HCT116 (cell line): ENCODE measurements around the gene NACC2. TPM values are rescaled to one million over a fixed set of nuclear protein-coding genes. Genes with fewer than 3 reads are reported as not detected.

ENCODE experiments used
- ATAC-seq: fragments of 200-7000 bp; cut with Tn5 transposase; 2 replicates; pipeline ENCODE4 v1.9.1; 2020; ENCODE audit warnings: mild to moderate bottlenecking, moderate library complexity
- BruUV-seq: library from RNA; stranded (reverse); fragments of 400-500 nt; replicated peaks from 2 replicates; lab custom pipeline; 2021; lab: Mats Ljungman, UMichigan
- CTCF ChIA-PET: fragments of 300-600 bp; sonication (Branson Sonifier 250); formaldehyde crosslinking; loops from one replicate; lab custom pipeline; 2021; ENCODE audit warnings: antibody characterized with exemption; lab: Charles Lee
- POLR2A ChIA-PET: fragments of 300-600, 350-600 bp; sonication (Branson Sonifier 250); formaldehyde crosslinking; loops from one replicate; lab custom pipeline; 2021; ENCODE audit warnings: antibody characterized with exemption; lab: Charles Lee
- RAD21 ChIA-PET, 2 experiments: fragments of 300-600 bp; sonication (Branson Sonifier 250); formaldehyde crosslinking; loops; one replicate each; lab custom pipeline; 2023; ENCODE audit warnings: low total read pairs in 2 of 2; ENCODE audit not compliant: uncharacterized antibody in 2 of 2, unreplicated experiment in 2 of 2, low non-redundant PET in 1 of 2; lab: Charles Lee
- DNase-seq: peaks from one replicate; pipeline ENCODE4 v3.0.0-alpha.2; 2010; ENCODE audit warnings: low read depth, low spot score
- H2AFZ ChIP-seq: fragments of 200-600 bp; shearing (Covaris generic), sonication (generic); 2 replicates; pipeline ENCODE4 v1.6.1; 2017; ENCODE audit warnings: low read depth, mixed run types, mixed read lengths, antibody characterized with exemption, low read length; ENCODE audit not compliant: poor library complexity, severe bottlenecking
- H3K27ac ChIP-seq: 2 replicates; pipeline ENCODE4 v1.5.1; 2012; ENCODE audit warnings: low read depth, low read length
- H3K27me3 ChIP-seq: fragments of 200-600 bp; sonication (generic); 2 replicates; pipeline ENCODE4 v1.6.1; 2016; ENCODE audit warnings: mixed run types, low read length, mixed read lengths; ENCODE audit not compliant: insufficient read depth
- H3K36me3 ChIP-seq, 2 experiments: fragments of 200-500 bp in 1 of 2; fragments of 200-600 bp in 1 of 2; sonication (Bioruptor generic) in 1 of 2; sonication (generic) in 1 of 2; 2 replicates each; pipeline versions ENCODE4 v1.5.1 to v1.6.1; 2014 to 2016; ENCODE audit warnings: low read length in 2 of 2, inconsistent platforms in 1 of 2, mixed read lengths in 1 of 2, mixed run types in 1 of 2; ENCODE audit not compliant: insufficient read depth in 2 of 2, control insufficient read depth in 1 of 2
- H3K4me1 ChIP-seq, 2 experiments: fragments of 200-600 bp in 1 of 2; sonication (generic) in 1 of 2; 2 replicates each; pipeline versions ENCODE4 v1.5.1 to v1.6.1; 2012 to 2017; ENCODE audit warnings: low read length in 2 of 2, inconsistent platforms in 1 of 2, mild to moderate bottlenecking in 1 of 2, mixed read lengths in 1 of 2, mixed run types in 1 of 2, moderate library complexity in 1 of 2; ENCODE audit not compliant: insufficient read depth in 2 of 2, control insufficient read depth in 1 of 2
- H3K4me2 ChIP-seq: fragments of 200-600 bp; sonication (generic); 2 replicates; pipeline ENCODE4 v1.6.1; 2017; ENCODE audit warnings: mixed run types, low read length, mixed read lengths
- H3K4me3 ChIP-seq, 2 experiments: fragments of 200-600 bp in 1 of 2; sonication (generic) in 1 of 2; replicated peaks in 1 of 2; 2 replicates each; pipeline ENCODE4 v1.5.1; 2011 to 2016; ENCODE audit warnings: low read length in 2 of 2, control low read depth in 1 of 2, low read depth in 1 of 2, mild to moderate bottlenecking in 1 of 2, mixed read lengths in 1 of 2, mixed run types in 1 of 2
- H3K79me2 ChIP-seq: fragments of 200-600 bp; sonication (generic); 2 replicates; pipeline ENCODE4 v1.6.1; 2017; ENCODE audit warnings: mild to moderate bottlenecking, mixed run types, low read length, moderate library complexity, mixed read lengths; ENCODE audit not compliant: insufficient read depth
- H3K9ac ChIP-seq: fragments of 200-600 bp; sonication (generic); 2 replicates; pipeline ENCODE4 v1.6.1; 2016; ENCODE audit warnings: low read length, mixed read lengths
- H3K9me2 ChIP-seq: fragments of 200-600 bp; sonication (generic), shearing (Covaris generic); 2 replicates; pipeline ENCODE4 v1.6.1; 2017; ENCODE audit warnings: mixed run types, mild to moderate bottlenecking, moderate library complexity; ENCODE audit not compliant: insufficient read depth
- H3K9me3 ChIP-seq, 2 experiments: fragments of 200-500 bp in 1 of 2; fragments of 200-600 bp in 1 of 2; sonication (Bioruptor generic) in 1 of 2; sonication (generic) in 1 of 2; 2 replicates each; pipeline ENCODE4 v1.6.1; 2014 to 2017; ENCODE audit warnings: low read length in 2 of 2, mixed read lengths in 2 of 2, inconsistent platforms in 1 of 2, low read depth in 1 of 2, mild to moderate bottlenecking in 1 of 2, mixed run types in 1 of 2, moderate library complexity in 1 of 2; ENCODE audit not compliant: control insufficient read depth in 1 of 2, insufficient read depth in 1 of 2
- H4K20me1 ChIP-seq: fragments of 200-600 bp; sonication (generic), shearing (Covaris generic); 2 replicates; pipeline ENCODE4 v1.6.1; 2017; ENCODE audit warnings: mixed run types, mild to moderate bottlenecking, moderate library complexity; ENCODE audit not compliant: insufficient read depth
- ATF3 ChIP-seq: IDR thresholded peaks from 2 replicates; pipeline ENCODE4 v1.6.1; 2012
- CEBPB ChIP-seq: IDR thresholded peaks from 2 replicates; pipeline ENCODE4 v1.6.1; 2012; ENCODE audit warnings: low read depth
- EZH2phosphoT487 ChIP-seq: fragments of 200-600 bp; IDR thresholded peaks from 2 replicates; pipeline ENCODE4 v1.6.1; 2018; ENCODE audit warnings: antibody characterized with exemption, borderline replicate concordance
- FOSL1 ChIP-seq: IDR thresholded peaks from 2 replicates; pipeline ENCODE4 v1.6.1; 2012; ENCODE audit warnings: low read depth
- JUND ChIP-seq: IDR thresholded peaks from 2 replicates; pipeline ENCODE4 v1.6.1; 2012
- RAD21 ChIP-seq: IDR thresholded peaks from 2 replicates; pipeline ENCODE4 v1.6.1; 2012; ENCODE audit warnings: low read depth, mild to moderate bottlenecking
- SRF ChIP-seq: IDR thresholded peaks from 2 replicates; pipeline ENCODE4 v1.6.1; 2012; ENCODE audit warnings: low read depth
- TCF7L2 ChIP-seq: IDR thresholded peaks from 2 replicates; pipeline ENCODE4 v1.7.0; 2011; ENCODE audit warnings: borderline replicate concordance, inconsistent platforms; ENCODE audit not compliant: insufficient read depth, insufficient read length; ENCODE audit errors: extremely low read depth
- YY1 ChIP-seq: IDR thresholded peaks from 2 replicates; pipeline ENCODE4 v1.6.1; 2011; ENCODE audit warnings: low read length, low read depth, moderate library complexity, mild to moderate bottlenecking; ENCODE audit not compliant: insufficient replicate concordance; ENCODE audit errors: extremely low read depth
- ZBTB33 ChIP-seq: IDR thresholded peaks from 2 replicates; pipeline ENCODE4 v1.6.1; 2011; ENCODE audit warnings: mild to moderate bottlenecking, low read length, moderate library complexity; ENCODE audit not compliant: insufficient replicate concordance; ENCODE audit errors: extremely low read depth
- ZFX ChIP-seq: fragments of 450-650 bp; IDR thresholded peaks from 2 replicates; pipeline ENCODE4 v1.6.1; 2017
- ZNF274 ChIP-seq: fragments of 200-500 bp; sonication (Bioruptor generic); IDR thresholded peaks from 2 replicates; pipeline ENCODE4 v1.6.1; 2014; ENCODE audit warnings: mild to moderate bottlenecking, low read depth, low read length, inconsistent platforms
- intact Hi-C: fragments of 100-400 bp; cut with micrococcal nuclease; formaldehyde crosslinking; loops from 2 replicates; pipeline ENCODE4 v1.10.0; 2022
- total RNA-seq: library from RNA; stranded (reverse); gene quantifications from one replicate; pipeline ENCODE4 v1.2.1, GENCODE V29; 2021; ENCODE audit not compliant: unreplicated experiment
- TF ChIP-seq, protein P1 (sequence below): IDR thresholded peaks from 2 replicates; pipeline ENCODE4 v1.6.1; 2012

The NACC2 gene
- total RNA-seq, 1 experiment from 2014 or later: 27.8 TPM

- H3K27ac ChIP-seq: no peak overlapping the region
- no peak for DNase-seq
These were observed 35.0 kb downstream of the NACC2 start for GRCh38 chr9:136059851-136060670.

GRCh38 chr9:136059321-136059791 lies 35.7 kb downstream of the NACC2 start:
- Histone ChIP-seq H3K9ac (no peak overlapping the region), H3K4me2 (no peak overlapping the region), H3K36me3 (0 out of 4 replicates have a peak, but pooled peaks cover 0 to 3% of the 10 kb centered on the region in 2 experiments), H3K27me3 (no peaks in the 10 kb centered on the region), H2AFZ (no peak overlapping the region), H4K20me1 (no peaks in the 10 kb centered on the region), H3K4me1 (peaks cover 20 to 26% of the 10 kb centered on the region in 2 experiments), H3K9me2 (no peaks in the 10 kb centered on the region), H3K4me3 (no peak overlapping the region), H3K9me3 (no peaks in the 10 kb centered on the region), H3K27ac (no peak overlapping the region), H3K79me2 (peaks cover 81% of the 10 kb centered on the region)
- BruUV-seq: no TSS peak
- CTCF ChIA-PET: no interaction called here
- intact Hi-C loops: no loop called here
- DNase-seq: no peak
- POLR2A ChIA-PET: no interaction called here
- no peak for ATAC-seq
- RAD21 ChIA-PET: no interaction called here
- TF ChIP-seq FOSL1: no peak
- TF ChIP-seq ZBTB33: no peak
- no peak for TF ChIP-seq YY1
- no peak for TF ChIP-seq JUND
- no peak for TF ChIP-seq RAD21
- no peak for TF ChIP-seq TCF7L2
- TF ChIP-seq, protein P1, sequence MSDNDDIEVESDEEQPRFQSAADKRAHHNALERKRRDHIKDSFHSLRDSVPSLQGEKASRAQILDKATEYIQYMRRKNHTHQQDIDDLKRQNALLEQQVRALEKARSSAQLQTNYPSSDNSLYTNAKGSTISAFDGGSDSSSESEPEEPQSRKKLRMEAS: no peak
- no peak for TF ChIP-seq ATF3
- TF ChIP-seq CEBPB: no peak
- no peak for TF ChIP-seq SRF
- TF ChIP-seq ZNF274: no peak

More at GRCh38 chr9:136059851-136060670, 35.0 kb downstream of the NACC2 start:
- intact Hi-C loops: no loop called here
- Histone ChIP-seq H3K4me3 (no peak overlapping the region), H3K4me2 (no peak overlapping the region), H3K36me3 (0 out of 4 replicates have a peak, but pooled peaks cover 0 to 3% of the 10 kb centered on the region in 2 experiments), H4K20me1 (no peaks in the 10 kb centered on the region), H3K4me1 (peaks cover 13 to 19% of the 10 kb centered on the region in 2 experiments; a peak in 3 of 4 replicates), H3K9me2 (no peaks in the 10 kb centered on the region), H3K9me3 (no peaks in the 10 kb centered on the region), H3K79me2 (peaks cover 81% of the 10 kb centered on the region), H3K9ac (no peak overlapping the region), H2AFZ (no peak overlapping the region), H3K27me3 (no peaks in the 10 kb centered on the region)
- no peak for TF ChIP-seq ZNF274
- TF ChIP-seq ZFX: no peak
- no peak for TF ChIP-seq EZH2phosphoT487
- ChIA-PET POLR2A (no interaction called here), CTCF (no interaction called here), RAD21 (no interaction called here)
- BruUV-seq: no TSS peak
- ATAC-seq: no peak
